HG02885 (cell line): ENCODE data around the gene WNT7B.

Experiments used
- ATAC-seq: cut with Tn5 transposase; IDR thresholded peaks from one replicate; pipeline ENCODE4 v1.9.1; 2021; ENCODE audit warnings: mild to moderate bottlenecking; ENCODE audit not compliant: unreplicated experiment, poor library complexity

WNT7B gene

DNA sequence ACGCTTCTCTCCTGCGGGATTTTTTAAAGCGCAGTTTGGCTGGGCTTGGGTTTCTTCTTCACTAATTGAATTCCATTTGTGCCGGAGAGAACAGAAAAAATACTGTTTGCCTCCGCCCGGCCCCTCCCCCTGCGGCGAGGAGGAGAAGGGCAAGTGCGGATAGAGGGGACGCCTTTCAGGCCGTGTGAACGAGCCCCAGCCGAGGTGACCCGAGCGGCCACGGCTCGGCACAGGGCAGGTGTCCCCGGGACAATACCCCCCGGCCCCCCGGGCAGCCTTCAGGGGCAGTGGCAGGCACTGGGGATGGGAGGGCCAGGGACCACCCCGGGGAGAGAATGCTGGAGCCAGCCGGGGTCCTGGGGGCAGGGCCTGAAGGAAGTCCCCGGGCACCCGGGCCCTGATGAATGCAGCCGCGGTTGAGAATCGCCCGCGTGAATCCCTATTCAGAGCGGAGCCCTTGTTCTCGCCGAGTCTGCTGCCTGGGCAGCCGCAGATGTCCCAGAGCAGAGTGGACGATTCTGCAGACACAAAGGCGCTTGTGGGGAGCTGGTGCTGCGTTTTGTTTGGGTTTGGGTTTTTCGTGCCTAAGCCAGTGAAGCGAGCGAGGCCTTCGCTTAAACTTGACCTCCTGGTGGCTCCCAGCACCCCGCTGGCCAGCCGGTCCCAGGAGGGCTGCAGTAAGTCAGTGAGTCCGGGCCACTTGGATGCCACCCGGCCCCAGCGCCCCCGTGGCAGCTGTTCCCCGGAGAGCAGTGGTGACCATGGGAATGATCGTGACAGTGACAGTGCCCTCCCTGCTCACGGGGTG lies 96.0 kb downstream of the WNT7B start:
- ATAC-seq, result no peak

DNA sequence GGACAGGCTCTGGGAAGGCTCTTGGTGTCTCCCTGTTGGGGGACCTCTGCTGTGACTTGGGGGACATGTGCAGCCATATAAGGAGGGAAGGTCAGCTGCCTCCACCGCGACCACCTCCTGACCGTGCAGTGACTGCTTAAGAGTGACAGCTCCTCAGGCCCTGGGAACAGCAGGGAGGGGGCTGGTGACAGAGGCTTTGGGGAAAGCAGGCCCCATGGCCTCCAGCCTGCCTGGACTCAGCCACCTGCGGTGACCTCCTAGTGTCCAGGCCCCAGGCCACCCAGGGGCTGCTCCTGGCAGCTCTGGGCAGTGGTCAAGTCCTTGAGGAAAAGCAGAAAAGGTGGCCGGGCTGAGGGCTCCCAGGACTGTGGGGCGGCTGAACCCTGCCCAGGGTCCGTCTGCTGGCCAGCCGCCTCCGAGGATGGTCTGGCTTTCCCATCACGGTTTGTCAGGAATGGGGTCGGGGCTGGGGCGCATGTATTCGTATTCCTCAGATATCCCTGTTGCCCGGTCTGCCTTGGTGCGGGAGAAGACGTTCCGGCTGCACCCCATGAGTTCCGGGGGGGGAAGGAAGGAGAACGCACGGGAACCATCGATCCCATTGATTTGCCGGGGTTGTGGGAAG lies 96.8 kb downstream of the WNT7B start:
- ATAC-seq, result no peak

DNA sequence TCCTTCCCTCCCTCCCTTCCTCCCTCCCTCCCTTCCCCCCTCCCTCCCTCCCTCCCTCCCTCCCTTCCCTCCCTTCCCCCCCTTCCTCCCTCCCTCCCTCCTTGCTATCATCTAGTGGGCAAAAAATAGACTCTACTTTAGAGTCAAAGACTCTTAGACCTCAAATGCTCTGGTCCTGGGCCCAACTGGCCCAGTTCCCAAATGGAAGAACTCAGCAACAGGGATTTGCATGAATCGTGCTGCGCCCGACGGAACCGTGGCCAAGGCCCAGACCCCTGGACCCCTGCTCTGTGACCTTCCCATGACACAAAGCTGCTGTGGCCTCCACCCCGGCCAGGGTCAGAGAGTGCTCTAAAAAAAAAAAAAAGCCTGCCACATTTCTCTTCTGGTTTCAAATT lies 97.4 kb downstream of the WNT7B start:
- no peak for ATAC-seq

DNA sequence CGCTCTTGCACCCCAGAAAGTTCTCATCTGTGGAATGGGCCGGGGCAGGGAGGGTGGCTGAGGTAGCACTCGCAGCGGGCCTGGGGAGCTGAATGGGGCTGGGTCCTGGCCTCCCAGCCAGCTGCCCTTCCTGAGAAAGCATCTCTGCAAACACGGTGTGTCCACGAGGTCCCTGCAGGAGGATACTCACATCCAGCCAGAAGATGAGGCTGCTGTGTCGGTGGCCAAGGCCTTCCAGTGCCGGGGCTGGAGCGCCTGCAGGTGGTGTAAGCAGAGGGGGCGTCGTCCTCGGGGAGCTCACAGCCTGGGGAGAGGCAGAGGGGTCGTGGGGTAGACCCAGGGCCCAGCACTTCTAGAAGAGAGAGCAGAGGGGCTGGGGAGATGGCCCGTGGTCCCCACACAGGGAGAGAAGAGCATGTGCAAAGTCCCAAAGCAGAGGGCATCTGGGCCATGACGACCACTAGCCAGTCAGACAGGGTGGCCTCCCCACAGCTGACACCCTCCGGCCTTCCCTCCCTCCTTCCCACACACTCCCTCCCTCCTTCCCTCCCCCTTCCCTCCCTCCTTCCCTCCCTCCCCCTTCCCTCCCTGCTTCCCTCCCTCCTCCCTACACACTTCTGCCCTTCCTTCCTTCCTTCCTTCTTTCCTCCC lies 97.9 kb downstream of the WNT7B start:
- no peak for ATAC-seq

DNA sequence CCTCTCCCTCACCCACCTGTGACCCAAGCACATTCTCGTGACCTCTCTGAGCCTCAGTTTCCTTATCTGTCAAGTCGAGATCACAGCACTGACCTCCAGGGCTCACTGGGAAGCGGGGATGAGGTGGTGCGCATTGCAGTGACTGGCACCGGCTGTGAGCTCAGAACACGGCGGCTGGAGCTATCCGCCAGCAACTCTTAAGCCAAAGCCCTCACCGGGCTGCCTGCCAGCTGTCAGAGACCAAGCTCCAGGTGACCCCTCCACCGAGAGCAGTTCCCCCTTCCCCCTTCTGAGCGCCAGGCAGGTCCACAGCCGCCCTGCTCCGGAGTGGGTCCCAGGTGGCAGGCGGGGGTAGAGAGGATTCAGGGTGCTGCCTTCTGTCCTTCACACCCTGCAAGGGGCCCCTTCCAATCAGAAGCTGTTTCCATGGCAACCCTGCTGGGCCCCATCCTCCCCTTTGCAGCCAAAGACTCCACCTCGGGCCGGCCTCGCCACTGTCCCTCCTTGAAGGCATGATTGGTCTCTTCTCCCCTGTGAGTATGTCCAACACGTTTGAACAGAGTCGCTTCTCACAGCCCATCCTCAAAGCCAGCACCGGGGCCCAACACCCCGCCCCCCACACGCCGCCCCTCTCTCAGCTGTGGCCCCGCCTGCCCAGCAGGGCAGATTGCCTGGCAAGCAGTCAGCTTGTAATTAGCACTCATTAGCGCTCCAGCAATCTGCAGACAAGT lies 98.7 kb downstream of the WNT7B start:
- no peak for ATAC-seq

DNA sequence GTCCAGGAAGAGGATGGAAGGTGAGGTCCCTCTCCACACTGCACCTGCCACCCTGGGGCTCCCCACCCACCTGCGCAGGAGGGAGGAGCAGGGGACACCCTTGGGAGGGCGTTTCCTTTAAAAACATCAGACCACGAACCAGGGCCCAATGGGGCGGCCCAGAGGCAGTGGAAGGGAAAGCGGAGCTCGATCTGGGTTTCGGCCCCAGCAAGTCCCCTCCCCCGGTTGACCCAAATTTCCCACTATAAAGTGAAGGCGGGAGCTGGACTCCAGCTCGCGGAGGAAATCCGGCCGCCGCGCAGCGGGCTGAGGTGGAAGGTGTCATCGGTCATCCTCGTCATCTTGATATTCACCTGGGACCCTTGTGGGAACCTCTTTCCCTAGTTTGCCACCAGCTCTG lies 99.3 kb downstream of the WNT7B start:
- no peak for ATAC-seq

DNA sequence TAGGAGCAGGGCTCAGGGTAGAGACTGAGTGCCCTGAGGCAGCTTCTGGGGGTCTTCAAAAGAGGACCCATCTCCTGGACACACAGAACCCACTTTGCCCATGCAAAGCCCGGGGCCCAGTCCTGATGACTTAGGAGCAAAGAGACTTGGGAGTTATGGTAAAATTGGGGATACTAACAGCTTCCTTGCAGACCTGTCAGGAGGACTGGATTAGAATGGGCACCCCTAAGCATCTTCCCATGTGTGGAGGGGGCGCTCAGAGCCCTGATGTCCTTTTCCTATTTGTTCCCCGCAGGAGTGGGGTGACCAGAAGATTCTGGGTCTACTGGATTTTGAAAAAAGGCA lies 100.0 kb downstream of the WNT7B start:
- no peak for ATAC-seq

DNA sequence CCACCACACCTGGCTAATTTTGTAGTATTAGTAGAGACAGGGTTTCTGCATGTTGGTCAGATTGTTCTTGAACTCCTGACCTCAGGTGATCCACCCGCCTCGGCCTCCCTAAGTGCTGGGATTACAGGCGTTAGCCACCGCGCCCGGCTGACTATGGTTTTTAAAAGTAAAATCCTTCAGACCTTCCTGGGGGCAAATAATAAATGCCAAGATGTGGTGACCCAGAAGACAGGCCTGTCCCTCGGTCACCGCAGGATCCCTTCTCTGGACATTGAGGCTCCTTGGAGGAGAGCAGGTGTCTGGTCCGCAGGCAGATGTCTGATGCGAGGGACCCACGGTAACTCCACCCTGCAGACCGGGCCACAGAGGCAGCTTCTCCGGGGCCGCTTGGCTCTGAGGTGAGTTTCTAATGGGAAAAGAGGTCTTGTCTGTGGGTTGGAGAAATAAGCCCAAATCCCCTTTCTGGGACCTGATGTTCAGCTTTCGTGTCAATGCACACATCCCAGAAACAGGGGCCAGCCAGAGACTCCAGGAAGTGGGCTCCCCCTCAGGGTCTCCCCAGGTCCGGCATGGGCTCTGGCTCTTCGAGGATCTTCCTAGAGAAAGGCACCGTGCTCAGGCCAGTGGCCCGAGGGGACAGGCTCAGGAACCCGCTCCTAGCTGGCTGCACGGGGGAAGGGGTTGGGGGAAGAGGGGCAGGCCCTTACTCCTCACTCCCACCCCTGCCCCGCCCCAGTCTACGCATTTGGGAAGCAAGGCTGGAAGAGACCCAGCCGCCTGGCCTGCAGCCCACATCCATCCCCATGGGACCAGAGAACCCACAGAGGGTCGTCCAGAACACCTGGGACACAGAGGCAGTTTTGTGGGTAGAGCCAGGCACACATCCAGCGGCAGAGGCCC lies 100.6 kb downstream of the WNT7B start:
- ATAC-seq, result no peak

DNA sequence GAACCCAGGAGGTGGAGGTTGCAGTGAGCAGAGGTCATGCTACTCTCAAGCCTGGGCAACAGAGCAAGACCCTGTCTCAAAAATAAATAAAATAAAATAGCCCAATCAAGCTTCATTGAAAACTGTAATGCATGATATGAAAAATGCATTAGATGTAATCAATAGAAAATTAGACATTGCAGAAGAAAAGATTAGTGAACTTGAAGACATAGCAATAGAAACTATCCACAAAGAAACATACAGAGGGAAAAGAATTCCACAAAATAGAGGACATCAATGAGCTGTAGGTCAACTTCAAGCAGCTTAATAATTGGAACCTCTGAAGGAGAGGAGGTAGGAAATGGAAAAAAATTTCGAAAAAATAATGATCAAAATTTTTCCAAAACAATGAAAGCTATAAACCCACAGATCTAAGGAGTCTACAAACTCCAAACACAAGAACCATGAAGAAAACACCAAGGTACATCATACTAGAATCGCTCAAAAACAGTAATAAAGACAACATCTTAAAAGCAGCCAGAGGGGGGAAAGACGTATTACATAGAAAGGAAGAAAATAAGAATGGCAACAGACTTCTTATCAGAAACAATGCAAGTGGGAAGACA lies 104.2 kb downstream of the WNT7B start:
- no peak for ATAC-seq

DNA sequence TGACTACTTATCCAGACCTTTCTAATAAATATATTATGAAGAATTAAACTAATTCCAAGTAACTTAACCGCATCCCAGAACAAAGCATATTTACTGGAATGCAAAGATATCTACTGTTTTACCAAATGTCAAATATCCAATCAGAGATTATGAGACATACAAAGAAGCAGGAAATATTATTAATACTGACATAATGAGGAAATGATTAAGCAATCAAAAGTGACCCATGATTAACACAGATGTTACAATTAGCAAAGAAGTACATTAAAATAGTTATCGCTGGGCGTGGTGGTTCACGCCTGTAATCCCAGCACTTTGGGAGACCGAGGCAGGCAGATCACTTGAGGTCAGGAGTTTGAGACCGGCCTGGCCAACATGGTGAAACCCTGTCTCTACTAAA lies 105.2 kb downstream of the WNT7B start:
- ATAC-seq, result no peak
